DMS114 treated with DMSO at 0.1 percent for 48 hours (cell line): ENCODE measurements around the gene MAST4.

Source experiments
- DNase-seq: peaks from one replicate; lab custom pipeline; 2025; ENCODE audit not compliant: unreplicated experiment; lab: John Stamatoyannopoulos, UW

MAST4 gene

DNA sequence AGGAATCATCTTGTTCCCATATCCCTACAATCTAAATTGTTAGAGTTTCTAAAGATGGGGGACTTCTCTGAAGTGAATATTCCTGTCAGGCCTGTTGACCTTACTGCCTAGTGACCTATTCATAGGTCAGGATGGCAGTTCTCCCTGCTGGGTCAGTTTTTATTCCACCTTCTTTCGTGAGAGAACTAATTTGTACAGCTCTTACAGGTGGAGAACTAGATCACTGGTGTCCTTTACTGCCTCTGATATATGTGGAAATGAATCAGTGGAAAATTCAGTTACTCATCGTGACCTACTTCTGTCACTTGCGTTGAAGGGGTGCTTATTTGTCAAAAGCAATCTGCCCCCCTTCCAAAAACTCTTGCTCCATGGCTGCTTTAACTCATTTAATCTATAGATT is 435.5 kb downstream of the MAST4 start:
- DNase-seq, result no peak

- DNase-seq, result no peak
Observed at GRCh38 chr5:67032921-67033664, 436.9 kb downstream of the MAST4 start.

- DNase-seq, result no peak
Observed at GRCh38 chr5:67033880-67034651, 437.9 kb downstream of the MAST4 start.

- DNase-seq, result no peak
Observed at GRCh38 chr5:67035098-67035740, 439.0 kb downstream of the MAST4 start.

- no peak for DNase-seq
Observed at GRCh38 chr5:67037171-67037570, 441.0 kb downstream of the MAST4 start.

DNA sequence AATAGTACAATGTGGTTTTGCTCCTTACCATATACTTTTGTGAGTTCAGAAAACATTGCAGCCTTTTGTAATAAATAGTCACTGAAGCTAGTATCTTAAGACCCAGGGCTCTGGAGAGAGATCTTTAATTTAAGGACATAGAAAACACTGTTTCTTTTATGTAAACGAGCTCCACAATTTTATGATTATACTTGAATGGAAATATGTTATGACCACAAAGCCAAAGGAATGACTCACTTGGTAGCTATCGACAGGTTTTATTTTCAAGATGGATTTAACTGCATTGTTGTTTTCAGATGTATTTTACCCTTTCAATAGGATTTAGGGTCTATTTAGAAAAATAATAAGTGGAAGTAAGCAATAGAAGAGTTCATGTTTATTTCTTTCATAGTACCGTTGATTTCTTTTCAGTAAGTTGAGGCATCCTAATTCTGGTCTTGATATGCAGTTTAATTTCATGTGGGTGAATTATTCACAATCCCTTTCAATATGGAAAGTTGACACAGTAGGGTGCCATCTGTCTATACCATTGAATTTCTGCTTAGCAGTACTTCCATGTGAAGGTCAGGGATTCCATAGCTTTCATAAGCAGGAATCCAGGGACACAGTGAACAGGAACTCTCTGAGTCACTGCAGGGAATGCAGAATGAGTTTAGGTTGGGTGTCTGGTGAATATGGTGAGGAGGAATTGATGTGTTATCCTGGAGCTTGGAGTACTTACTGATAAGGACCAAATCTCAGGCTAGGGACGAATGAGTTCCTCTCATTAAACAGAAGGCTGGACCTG is 442.8 kb downstream of the MAST4 start:
- DNase-seq, result no peak

GRCh38 chr5:67042176-67043003 is 446.2 kb downstream of the MAST4 start:
- no peak for DNase-seq

DNA sequence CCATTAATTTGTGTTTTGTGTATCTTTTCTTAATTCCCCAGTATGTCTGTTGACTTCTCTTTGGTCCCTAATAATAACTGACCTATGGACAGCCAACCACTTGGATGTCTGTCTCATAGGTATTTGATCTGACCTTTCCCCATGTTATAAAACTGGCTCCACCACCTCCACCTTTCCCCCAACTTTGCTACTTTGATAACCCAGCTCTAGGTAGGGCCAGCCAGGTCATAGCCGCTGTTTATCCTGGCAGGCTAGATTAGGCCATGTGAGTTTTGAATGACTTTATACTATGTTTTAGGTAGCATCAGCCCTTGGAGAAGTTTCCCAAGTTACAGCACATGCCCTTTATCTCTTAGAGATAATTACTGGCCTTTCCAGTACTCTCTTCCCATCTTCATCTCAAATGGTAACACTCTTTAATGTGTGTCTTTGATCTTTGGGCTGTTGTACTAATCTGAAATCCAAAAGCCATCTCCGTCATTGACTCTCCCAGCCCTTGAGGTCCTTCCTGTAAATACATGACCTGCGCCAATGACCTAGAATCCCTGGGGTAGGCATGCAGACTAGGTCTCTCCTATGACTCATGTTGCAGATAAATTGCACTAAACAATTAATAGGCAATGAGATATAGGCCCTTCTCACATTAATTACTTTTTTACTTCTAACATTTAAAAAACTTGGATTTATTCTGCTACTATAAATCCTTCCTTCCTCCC is 447.8 kb downstream of the MAST4 start:
- no peak for DNase-seq

DNA sequence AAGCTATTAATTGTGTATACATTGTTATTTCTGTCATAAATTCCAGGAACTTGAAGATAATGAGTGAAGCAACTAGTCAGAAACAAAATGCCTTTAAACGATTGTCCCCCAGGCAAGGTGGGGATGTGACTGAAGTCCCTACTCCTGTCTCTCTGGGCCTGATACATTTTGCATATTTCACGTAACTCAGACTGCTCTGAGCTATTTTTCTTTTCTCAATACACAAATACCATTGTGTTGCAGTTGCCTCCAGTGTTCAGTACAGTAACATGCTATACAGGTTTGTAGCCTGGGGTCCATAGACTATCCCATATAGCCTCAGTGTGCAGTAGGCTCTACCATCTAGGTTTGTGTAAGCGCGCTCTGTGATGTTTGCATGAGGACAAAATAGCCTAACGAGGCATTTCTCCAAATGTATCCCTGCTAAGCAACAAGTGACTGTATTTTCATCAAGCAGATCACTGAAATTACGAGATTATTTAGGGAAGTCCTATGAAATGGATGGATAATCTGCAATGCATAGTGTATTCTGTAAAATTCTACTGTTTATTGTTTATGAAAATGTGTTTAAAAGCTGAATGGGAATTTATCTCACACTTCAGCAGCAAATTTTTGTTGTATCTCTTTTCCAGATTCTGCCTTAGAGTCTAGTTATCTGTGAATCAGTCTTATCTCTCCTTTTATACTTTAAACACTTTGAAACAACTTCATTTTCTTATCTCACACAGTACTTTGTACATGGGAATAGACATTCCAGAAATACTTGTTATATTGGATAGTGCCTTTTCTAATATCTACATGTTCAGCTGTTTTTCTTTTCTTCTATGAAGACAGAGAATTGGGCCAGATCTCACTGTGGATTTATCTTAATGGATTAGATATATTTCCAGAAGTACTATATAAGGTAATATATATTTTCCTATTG is 449.9 kb downstream of the MAST4 start:
- DNase-seq, result no peak

GRCh38 chr5:67047160-67047559 is 451.0 kb downstream of the MAST4 start:
- no peak for DNase-seq

DNA sequence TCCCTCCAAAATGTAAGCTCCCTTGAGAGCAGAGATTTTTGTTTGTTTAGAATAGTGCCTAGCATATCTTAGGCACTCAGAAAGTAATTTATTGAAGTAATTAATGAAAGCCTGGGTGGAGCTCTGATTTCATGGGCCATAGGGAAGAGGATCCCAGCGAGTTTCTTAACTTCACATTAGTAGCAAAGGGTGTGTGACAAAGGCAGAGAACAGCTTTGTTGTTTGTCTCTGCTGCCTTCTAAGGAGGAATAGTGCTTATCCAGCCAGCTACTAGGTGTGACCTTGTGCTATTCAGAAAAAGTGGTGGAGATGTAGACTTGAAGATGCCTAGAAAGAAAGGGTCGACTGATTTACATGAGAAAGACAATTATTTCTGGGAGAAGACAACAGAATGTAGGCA is 451.4 kb downstream of the MAST4 start:
- no peak for DNase-seq

DNA sequence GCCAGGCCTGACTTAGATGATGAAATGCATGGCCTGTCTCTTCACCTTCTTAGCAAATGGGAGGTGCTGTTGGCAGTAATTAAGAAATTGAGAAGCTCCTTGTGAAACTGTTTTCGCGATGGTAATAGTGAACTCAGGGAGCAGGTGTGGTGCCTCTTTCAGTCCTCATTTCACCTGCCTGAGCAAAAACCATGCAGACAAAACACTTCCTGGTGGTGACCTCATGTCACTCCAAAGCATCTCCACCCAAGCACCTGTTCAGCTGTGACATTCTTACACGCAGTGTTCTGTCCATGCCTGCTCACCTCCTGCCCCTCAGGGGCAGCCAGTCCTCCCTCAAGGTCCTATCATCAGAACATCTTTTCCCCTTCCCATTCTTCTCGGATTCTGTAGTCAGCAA is 453.9 kb downstream of the MAST4 start:
- DNase-seq, result no peak

DNA sequence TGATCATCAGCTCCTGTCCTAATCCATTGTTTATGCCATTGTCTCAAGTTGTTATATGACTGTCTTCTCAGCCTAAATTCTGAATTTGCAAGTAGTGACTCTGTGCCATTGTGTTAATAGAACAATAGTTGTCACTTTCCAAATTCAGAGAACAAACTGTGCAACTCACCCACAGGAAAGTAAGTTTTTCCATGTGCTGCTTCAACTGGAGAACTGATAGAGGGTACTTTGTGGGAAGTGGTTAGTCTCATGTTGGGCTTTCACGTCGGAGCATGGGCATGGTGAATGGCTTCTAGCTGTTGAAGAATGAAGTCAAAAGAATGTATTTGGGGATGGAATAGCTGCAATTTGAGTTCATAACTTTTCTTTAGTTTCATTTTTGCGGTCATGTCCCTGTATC is 454.4 kb downstream of the MAST4 start:
- no peak for DNase-seq

- no peak for DNase-seq
Observed at GRCh38 chr5:67051164-67051563, 455.0 kb downstream of the MAST4 start.

DNA sequence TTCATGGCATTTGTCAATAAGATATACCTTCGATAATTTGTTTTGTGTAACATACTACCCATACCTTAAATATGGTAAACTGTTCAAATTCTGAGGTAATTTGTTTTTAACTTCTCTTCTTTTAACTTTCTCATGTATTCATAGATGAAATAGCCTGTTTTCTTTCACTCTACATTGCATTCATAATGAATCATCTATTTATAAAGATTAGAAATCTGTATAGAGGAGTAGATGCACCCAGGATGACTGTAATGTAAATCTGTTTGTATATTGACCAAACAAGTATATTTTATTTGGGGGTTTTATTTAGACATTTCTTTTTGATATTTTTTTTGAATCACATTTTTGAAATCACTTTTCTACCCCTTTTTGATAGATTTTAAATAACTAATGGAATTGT is 455.8 kb downstream of the MAST4 start:
- no peak for DNase-seq

DNA sequence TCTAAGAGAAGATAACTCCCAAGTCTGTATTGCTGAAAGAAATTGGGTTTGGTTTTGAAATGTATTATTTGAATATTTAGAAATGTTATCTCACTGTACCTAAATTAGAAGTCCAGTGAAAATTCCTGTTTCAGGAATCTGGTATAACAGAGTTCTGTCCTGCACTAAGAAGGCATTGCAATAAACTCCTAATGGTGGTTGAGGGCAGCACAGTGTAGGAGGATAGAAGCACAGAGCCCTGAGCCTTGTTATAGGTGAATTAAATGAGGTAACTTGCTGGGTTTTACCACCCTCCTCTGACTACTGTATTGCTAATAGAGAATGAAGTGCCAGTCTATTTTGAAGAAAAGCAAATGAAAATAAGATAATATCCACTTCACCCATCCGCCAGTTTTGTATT is 457.0 kb downstream of the MAST4 start:
- no peak for DNase-seq

GRCh38 chr5:67058998-67059743 is 463.0 kb downstream of the MAST4 start:
- no peak for DNase-seq
